ENCODE measurements around the gene PDIA3.
"Not testable (repeated sequence)": the region's sequence is repeated elsewhere in the genome, so short reads cannot be mapped to it uniquely, and the experiment has no call there.

Gene PDIA3

GRCh38 chr15:43746245-43746902 is at the start of gene PDIA3:
Gene PDIA3, plus strand, starts transcription at chr15:43746438. Its CDS starts 102 bp downstream, at chr15:43746540.
- not testable (repeated sequence) for FAIRE-seq

GRCh38 chr15:43702174-43702573 is 44.1 kb upstream of the PDIA3 start:
- no peak for FAIRE-seq

GRCh38 chr15:43702701-43703424 is 43.4 kb upstream of the PDIA3 start:
- no peak for FAIRE-seq

DNA sequence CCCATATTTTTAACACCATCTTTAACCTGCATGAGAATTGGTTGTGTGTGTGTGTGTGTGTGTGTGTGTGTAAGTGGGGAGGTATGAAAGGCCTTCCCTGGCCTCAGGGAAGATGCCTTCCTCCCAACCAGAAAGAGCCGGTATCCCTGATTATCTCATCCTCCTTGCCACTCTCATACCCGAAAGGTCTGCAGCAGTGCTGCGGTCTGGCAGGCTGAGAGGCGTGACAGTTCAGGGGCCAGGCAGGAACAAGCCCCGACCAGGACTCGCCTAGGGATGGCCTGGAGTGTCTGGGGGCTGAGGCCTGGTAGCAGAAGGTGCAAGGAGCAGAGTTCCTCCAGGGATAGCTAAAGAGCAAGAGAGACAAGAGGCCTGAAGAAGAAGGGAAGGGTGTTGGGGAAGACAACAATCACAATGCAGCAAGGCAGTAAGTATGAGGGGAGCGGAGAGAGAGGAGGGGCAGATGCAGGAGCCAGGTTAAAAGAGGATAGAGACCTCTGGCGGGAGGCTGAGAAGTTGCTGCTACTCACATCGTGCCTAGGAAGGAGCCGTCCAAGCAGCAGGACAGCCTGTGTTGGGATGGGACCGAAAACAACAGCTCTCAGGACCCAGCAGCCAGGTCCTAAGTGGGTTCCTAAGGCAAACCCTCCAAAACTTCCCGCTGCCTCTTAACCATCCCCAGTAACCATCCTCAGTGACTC is 35.7 kb upstream of the PDIA3 start:
- not testable (repeated sequence) for FAIRE-seq

DNA sequence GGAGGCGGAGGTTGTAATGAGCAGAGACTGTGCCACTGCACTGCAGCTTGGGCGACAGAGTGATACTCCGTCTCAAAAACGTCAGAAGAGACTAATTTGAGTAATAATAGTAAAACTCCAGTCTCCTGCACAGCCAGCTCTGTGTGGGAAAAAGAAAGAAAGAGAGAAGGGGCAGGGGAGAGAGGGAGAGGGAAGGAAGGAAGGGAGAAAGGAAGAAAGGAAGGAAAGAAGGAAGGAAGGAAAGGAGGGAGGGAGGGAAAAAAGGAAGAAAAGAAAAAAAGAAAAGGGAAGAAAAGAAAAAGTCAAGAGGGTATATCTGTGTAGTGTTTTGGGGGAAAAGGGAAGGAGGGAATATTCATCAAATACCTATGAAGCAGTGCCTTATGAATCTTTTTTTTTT is 23.1 kb upstream of the PDIA3 start:
- FAIRE-seq, result no peak

DNA sequence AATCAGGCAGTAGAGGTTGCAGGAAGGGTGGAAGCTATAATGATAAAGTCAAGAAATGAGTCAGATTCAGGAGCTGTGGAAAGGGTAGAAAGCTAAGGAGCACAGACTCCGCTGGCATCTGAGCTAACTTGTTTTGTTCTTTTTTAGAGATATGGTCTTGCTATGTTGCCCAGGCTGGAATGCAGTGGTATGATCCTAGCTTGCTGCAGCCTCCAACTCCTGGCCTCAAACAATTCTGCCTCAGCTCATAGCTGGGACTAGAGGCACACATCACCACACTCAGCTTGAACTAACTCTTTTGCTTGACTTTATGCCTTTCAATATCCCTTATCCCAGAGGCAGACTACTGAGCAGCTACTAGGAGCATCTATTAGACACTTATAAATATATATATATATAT is 19.9 kb upstream of the PDIA3 start:
- not testable (repeated sequence) for FAIRE-seq

GRCh38 chr15:43728053-43728725 is 18.0 kb upstream of the PDIA3 start:
- FAIRE-seq, result not testable (repeated sequence)

- no peak for FAIRE-seq
Observed at GRCh38 chr15:43735416-43735815, 10.8 kb upstream of the PDIA3 start.

DNA sequence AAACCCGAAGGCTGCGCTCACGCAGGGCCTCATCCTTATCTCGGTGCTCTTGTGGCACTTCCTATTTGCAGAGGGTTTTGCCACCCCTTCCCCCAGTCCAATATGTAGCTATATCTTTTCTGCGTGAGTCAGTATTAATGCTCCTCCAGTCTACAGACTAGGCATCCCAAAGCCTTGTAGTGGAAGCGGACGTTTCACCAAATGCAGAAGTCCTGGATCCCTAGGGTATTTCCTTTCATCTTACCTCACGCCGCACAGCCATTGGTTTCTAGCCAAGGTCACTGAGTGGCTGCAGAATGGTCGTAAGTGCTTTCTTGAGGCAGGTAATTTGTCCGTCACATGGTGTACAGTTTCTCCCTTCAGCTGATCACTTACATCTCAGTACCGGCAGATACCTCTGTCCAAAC is 668 bp downstream of the PDIA3 start:
- FAIRE-seq, result not testable (repeated sequence)

DNA sequence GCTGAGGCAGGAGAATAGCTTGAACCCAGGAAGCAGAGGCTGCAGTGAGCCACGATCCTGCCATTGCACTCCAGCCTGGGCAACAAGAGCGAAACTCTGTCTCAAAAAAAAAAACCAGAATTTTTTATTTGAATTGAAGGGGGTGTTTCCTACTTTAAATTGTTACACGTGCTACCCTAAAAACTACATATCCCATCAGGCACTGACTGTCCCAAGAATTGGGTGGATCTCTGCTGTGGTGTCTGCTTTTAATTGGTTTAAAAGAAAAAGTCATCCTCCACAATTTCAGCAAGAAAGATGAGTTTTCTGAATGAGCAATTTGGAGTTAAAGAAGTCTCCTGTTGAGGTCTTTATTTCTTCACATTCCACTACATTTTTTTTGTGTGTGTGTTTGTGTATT is 2.1 kb downstream of the PDIA3 start:
- FAIRE-seq, result no peak

DNA sequence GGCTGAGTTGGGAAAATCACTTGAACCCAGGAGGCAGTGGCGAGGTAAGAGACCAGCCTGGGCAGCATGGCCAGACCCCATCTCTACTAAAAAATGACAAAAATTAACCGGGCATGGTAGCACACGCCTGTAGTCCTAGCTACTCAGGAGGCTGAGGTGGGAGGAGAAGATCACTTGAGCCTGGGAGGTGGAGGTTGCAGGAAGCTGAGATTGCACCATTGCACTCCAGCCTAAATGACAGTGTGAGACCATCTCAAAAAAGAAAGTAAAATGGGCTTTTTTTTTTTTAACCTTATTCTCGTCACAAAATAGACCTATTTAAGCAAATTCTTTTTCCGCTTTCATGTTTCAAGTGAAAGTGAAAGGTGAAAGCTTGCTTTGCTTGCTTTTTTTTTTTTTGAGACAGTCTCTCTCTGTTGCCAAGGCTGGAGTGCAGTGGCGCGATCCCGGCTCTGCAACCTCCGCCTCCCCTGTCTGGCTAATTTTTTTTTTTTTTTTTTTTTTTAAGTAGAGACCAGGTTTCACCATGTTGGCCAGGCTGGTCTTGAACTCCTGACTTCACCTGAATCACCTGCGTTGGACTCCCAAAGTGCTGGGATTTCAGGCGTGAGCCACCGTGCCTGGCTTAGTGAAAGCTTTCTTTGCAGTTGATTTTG is 3.6 kb downstream of the PDIA3 start:
- FAIRE-seq, result no peak

DNA sequence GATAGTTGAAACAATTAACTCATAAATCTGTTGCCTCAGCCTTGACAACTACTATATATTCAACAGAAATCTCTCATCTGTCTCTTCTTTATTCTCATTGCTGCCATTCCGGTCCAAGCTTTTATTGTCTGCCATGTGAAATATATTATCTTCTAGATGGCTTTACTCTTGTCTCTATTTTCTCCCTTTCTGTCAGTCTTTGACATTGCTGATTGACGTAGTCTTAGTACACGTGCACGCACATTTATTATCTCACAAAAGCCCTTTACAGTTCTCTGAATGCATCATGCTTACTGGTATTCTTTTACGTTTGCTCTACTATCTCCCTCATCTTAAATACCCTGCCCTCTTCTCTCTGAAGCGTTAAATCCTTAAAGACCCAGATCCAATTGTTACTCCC is 5.6 kb downstream of the PDIA3 start:
- no peak for FAIRE-seq

- no peak for FAIRE-seq
Observed at GRCh38 chr15:43762824-43763223, 16.6 kb downstream of the PDIA3 start.

DNA sequence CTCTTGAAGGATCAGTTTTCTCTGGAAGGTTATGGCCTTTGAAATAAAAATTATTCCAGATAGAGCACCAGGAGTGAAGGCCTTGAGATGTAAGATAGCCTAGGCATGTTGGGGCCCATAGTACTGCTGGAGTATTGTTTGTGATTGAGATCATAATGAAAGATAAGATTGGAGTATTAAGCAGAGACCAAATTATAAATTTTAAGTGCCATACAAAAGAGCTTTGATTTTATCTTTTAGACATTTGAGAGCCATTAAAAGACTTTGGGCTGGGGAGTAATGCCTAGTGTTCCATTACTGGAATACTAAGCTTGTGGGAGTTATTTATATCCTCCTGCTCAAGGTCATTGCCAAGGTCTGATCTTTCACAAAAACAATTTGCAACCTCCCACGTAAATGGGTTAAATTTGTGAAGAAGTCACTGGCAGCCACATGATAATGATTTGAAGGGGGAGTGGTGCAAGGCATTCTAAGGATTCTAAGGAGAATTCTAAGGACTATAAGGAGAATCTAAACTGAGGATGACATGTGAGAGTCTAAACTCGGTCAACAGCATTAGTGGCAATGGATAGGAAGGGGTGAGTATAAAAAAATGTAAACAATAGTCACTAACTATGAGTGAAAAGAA is 17.7 kb downstream of the PDIA3 start:
- no peak for FAIRE-seq

GRCh38 chr15:43769584-43770228 is 23.5 kb downstream of the PDIA3 start:
- FAIRE-seq, result peak; percentile 91

DNA sequence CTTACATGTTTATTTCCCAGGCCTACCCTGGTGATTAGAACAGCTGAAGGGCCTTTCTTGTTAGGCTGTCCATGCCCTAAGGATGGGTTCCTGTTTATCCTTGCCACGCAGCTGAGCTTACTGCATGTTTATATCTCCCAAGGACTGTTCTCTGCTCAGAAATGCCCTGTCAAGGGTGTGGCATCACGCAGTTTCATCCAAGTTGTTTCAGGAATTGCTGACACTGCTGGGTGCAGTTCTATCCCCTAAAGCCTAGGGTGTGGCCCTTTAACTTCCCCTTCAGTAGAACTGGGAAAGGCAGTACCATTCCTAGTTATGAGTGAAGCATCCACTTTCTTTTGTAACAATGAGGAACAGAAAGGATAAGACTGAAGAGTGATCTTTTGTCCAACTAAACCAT is 25.6 kb downstream of the PDIA3 start:
- FAIRE-seq, result no peak

- FAIRE-seq, result no peak
Observed at GRCh38 chr15:43772624-43773023, 26.4 kb downstream of the PDIA3 start.

DNA sequence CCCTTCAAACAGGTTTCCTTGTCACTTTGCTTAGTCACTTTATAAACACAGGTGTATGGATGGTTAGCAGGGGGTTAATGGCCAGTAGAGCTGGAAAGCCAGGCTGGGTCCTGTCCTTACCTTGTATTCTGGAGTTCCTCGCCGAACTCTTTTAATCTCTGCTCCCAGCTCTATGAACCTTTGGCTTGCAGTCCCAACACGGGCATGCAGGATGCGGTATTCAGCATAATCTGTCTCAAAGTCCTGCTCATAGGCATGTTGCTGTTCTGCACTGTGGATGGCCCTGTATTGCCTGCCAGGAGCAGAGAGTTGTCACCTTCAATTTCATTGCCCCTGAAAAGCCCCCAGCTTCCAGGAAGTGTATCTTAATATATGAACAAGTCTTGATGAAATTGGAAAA is 27.8 kb downstream of the PDIA3 start:
- FAIRE-seq, result no peak

DNA sequence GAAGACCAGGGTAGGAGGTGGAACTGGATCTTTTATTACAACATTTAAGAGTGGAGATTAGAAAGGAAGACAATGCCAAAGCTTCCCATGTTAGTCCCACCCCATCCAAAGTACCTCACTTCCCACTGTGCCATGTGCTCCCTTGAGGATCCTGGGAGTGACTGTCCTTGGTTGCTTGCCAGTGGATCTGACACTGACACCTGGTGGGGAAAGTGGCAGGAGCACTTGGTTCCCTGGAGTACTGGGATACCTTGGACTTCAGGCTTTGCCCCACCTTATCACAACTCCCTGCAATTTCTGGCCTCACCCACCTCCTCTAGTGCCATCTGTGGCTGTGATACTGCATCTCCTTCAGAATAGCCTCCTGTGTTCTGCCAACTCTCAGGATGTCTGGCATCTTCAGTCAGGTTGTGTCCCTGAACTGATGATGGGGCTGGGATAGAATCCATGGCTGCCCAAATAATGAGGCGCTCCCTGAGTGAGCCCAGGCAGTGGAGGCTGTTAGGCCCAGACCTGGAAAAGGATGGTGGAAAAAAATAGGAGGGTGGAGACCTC is 29.2 kb downstream of the PDIA3 start:
- peak; percentile 66 for FAIRE-seq

DNA sequence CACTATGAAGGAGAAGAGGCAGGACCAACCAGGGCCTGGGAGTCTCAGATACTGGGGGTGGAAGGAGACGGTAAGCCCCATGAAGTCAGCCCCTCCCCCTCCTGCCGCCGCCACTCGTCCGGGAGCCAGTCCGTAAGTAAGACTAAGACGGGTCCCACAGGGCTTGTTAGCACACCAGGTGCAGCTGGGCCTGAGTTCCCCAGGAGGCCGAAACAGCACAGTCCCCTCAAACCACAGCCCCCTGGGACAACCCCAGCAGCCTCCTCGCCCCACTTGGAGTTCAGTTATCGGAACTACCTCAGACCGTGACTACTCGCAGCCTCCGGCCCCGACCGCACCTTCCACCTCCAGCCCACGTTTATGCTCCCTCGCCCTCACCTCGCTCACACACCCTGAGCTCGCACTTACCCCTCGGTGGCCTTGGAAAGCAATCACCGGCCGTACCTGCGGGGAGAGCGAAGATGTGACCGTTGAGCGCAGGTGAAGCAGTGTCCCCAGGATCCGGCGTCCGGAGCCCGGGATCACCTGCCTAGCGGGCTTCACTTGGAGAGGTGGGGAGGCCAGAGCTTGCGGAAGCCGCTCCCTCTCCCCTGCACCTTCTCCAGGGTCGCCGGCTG is 30.0 kb downstream of the PDIA3 start:
- FAIRE-seq, result no peak

DNA sequence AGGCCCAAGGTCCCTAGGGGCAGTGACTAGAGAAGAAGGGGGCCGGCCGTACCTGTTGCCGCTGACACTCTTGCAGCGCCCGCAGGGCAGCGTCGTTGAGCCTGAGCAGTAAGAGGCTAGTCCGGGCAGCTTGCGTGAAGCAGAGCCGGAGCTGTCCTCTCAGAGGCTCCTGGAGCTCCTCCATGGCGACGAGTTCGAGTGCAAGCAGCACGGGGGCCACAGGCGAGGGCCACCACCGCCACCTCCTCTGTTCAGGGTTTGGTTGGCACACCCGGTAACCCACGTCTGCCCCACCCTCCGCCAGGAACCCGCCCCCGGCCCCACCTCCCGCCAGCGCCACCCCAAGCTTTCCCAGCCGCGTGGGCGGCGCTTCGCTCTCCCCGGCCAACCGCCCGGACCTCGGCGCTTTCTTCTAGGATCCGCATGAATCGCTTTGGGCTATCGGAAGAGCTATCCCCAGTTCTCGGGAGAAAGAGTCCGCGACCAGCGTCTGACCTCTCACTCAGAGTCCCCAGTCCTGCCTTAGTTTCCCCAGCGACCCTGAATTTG is 30.6 kb downstream of the PDIA3 start, which contains the start of gene ELL3:
TSS of gene ELL3 (minus strand) at position 249 of the 549 bp plus-strand sequence. CDS start at position 184, 65 bp downstream.
- no peak for FAIRE-seq

All from G401.6 (cell line).